Activated CD8-positive, alpha-beta memory T cell treated with anti-CD3 and anti-CD28 coated beads for 36 hours (primary cell): ENCODE data around the gene CHST9. TPM values are rescaled to one million over a fixed set of nuclear protein-coding genes. Genes with fewer than 3 reads are reported as not detected.

Experiments
- CTCF ChIA-PET: fragments of 350-600 bp; sonication (Branson Sonifier 250); formaldehyde crosslinking; loops from one replicate; lab custom pipeline; 2021; ENCODE audit warnings: antibody characterized with exemption; lab: Charles Lee
- POLR2A ChIA-PET: fragments of 350-600 bp; sonication (Branson Sonifier 250); formaldehyde crosslinking; loops from one replicate; lab custom pipeline; 2021; ENCODE audit warnings: antibody characterized with exemption; lab: Charles Lee
- total RNA-seq, 2 experiments: library from RNA; stranded (reverse); gene quantifications; one replicate each; pipeline ENCODE4 v1.2.3, GENCODE V29; 2021

CHST9 gene
- total RNA-seq, 2 experiments from 2014 or later, result not detected

- CTCF ChIA-PET, result no interaction called here
- POLR2A ChIA-PET, result no interaction called here
Measured at GRCh38 chr18:26901020-26901419, 284.1 kb downstream of the CHST9 start.

GRCh38 chr18:26894426-26894825 lies 290.7 kb downstream of the CHST9 start:
- ChIA-PET CTCF (no interaction called here), POLR2A (no interaction called here)

GRCh38 chr18:26893996-26894395 lies 291.1 kb downstream of the CHST9 start:
- CTCF ChIA-PET, result no interaction called here
- POLR2A ChIA-PET, result no interaction called here

- ChIA-PET CTCF (no interaction called here), POLR2A (no interaction called here)
Measured at GRCh38 chr18:26888259-26888658, 296.8 kb downstream of the CHST9 start.

- CTCF ChIA-PET, result no interaction called here
- POLR2A ChIA-PET, result no interaction called here
Measured at GRCh38 chr18:26875040-26875654, 310.0 kb downstream of the CHST9 start.

- ChIA-PET CTCF (no interaction called here), POLR2A (no interaction called here)
Measured at GRCh38 chr18:26874283-26874682, 310.8 kb downstream of the CHST9 start.

- ChIA-PET CTCF (no interaction called here), POLR2A (no interaction called here)
Measured at GRCh38 chr18:26869640-26870039, 315.5 kb downstream of the CHST9 start.

GRCh38 chr18:26868968-26869586 lies 316.0 kb downstream of the CHST9 start:
- ChIA-PET CTCF (no interaction called here), POLR2A (no interaction called here)

- POLR2A ChIA-PET, result no interaction called here
Measured at GRCh38 chr18:26867471-26867870, 317.6 kb downstream of the CHST9 start.

GRCh38 chr18:26865557-26865956 lies 319.6 kb downstream of the CHST9 start, which contains the start of gene AQP4:
Gene AQP4, minus strand, starts transcription at chr18:26865707. Its CDS starts 18 bp downstream, at chr18:26865689.
- ChIA-PET CTCF (no interaction called here), POLR2A (no interaction called here)

More at GRCh38 chr18:26867471-26867870, 317.6 kb downstream of the CHST9 start:
- CTCF ChIA-PET, result no interaction called here

GRCh38 chr18:26864658-26865057 lies 320.4 kb downstream of the CHST9 start:
- CTCF ChIA-PET, result no interaction called here
- POLR2A ChIA-PET, result no interaction called here

GRCh38 chr18:26863921-26864497 lies 321.1 kb downstream of the CHST9 start:
- CTCF ChIA-PET, result no interaction called here

GRCh38 chr18:26863122-26863879 lies 321.8 kb downstream of the CHST9 start:
- ChIA-PET POLR2A (no interaction called here), CTCF (no interaction called here)

More at GRCh38 chr18:26863921-26864497, 321.1 kb downstream of the CHST9 start:
- POLR2A ChIA-PET, result no interaction called here

GRCh38 chr18:26862084-26862483 lies 323.0 kb downstream of the CHST9 start:
- POLR2A ChIA-PET, result no interaction called here
- CTCF ChIA-PET, result no interaction called here
